ENCODE data around the gene LIMS3. TPM values are rescaled to one million over a fixed set of nuclear protein-coding genes. Genes with fewer than 3 reads are reported as not detected.
"Not testable (repeated sequence)": the region's sequence is repeated elsewhere in the genome, so short reads cannot be mapped to it uniquely, and the experiment has no call there.

Gene LIMS3
- total RNA-seq, 1 donor from 2014 or later, result 9.3 TPM

DNA sequence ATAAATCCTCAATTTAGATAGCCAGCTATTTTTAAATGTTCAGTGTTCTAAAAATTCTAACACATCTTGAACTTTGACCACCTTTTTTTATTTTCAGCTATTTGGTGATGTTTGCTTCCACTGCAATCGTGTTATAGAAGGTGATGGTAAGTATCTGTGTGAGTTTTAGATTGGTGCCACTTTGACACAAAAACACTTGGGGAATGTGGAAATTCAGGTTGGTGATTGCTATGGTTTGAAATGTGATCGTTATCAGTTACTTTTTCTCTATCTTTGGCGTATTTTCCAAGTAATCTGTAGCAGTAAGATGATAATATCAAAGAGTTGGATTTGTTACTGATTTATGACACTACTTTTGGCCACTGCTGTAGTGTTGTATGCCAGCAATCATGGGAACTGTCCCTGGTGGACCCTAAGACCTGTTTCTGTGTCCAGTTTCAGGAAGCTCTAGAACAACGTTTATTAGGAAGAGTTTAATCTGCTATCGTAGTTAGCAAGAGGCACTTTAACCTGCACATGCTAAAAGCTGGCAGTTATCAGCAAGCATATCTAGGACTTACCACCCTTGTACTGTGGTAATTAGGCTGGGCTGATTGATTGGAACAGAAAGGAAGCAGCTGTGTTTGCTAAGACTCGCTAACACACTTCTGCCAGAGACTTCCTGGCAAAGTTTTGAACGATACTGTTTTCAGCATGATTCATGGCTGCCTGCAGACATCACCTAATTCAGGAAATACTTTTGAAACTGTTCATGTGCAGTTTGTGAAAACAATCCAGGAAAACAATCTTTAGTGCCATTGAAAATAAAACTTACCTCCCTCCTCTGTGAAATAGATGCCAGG, 23.3 kb downstream of the LIMS3 start:
- H3K4me3 ChIP-seq (ENCODE audit: low read depth, low read length); DNase-seq (ENCODE audit: low read depth): not testable (repeated sequence)

DNA sequence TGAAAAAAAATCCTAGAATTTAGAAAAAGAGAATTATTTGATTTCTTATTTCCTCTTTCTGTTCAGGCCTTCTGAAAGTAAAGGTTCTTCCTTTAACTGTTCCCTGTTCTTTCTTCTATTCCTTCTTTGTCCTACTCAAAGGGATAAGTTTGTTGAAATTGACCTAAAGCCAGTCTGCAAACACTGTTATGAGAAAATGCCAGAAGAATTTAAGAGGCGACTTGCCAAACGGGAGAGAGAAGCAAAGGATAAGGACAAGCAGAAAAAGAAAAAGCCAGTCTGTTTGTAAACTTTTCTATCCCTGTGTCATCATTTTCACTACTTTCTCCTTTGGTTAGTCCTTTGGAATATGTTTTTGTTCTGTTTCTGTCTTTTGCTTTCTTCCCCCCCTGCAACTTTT, 26.0 kb downstream of the LIMS3 start:
- DNase-seq (ENCODE audit: low read depth); H3K4me3 ChIP-seq (ENCODE audit: low read depth, low read length): not testable (repeated sequence)

DNA sequence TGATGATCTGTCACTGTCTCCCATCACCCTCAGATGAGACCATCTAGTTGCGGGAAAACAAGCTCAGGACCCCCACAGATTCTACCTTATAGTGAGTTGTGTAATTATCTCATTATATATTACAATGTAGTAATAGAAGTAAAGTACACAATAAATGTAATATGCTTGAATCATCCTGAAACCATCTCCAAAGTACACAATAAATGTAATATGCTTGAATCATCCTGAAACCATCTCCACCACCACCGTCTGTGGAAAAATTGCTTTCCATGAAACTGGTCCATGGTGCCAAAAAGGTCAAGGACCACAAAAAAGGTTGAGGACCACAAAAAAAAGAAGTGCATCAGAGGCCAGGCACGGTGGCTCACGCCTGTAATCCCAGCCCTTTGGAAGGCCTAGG, 29.3 kb downstream of the LIMS3 start:
- H3K4me3 ChIP-seq (ENCODE audit: low read depth, low read length); DNase-seq (ENCODE audit: low read depth): not testable (repeated sequence)

DNA sequence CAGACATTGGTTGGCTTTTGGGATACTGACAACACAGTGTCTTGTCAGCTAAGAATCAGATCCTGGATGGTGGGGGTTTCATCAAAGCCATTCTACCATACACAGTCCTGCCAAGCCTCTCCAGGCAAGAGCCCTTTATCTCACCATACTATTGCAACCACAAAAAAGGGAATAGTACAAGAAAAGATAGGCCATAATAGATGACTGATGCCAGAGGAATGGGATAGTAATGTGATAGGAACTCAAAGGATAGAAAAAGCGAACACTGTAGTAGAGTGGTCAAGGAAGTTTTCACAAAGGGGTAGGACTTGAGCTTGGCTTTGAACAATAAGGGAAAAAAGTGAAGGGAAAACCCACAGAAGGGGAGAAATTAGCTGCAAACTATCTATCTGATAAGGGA, 30.7 kb downstream of the LIMS3 start:
- H3K4me3 ChIP-seq (ENCODE audit: low read depth, low read length); DNase-seq (ENCODE audit: low read depth): not testable (repeated sequence)

DNA sequence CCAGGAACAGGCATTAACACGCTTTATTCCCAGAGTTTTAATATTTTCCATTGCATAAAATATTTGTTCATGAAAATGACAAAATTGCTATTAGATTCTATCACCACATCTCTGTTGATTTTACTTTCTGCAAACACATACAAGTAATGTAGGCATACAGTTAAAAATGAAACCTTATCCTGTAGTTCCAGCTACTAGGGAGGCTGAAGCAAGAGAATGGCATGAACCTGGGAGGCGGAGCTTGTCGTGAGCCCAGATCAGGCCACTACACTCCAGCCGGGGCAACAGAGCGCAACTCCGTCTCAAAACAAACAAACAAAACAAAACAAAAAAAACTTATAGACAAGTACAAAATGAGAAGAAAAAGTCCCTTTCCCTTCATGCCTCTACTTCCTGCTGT, 38.0 kb downstream of the LIMS3 start:
- H3K4me3 ChIP-seq (ENCODE audit: low read depth, low read length); DNase-seq (ENCODE audit: low read depth): not testable (repeated sequence)

DNA sequence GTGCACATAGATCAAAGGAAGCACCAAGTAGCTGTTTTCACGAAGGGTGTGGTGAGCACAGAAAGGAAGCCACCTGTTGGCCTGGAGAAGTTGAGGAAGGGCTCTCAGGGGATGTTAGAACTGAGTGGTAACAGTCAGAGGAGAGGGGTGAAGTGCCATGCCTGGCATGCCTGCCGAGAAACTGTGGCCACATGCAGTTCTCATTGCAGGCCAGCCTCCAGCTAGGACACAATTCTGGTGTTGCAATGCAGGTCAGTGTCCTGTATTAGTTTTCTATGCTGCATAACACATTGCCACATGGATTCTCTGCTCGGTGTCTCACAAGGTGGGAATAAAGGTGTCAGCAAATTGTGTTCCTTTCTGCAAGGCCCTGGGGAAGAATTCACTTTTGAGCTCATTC, 46.9 kb downstream of the LIMS3 start:
- H3K4me3 ChIP-seq (ENCODE audit: low read depth, low read length); DNase-seq (ENCODE audit: low read depth): not testable (repeated sequence)

DNA sequence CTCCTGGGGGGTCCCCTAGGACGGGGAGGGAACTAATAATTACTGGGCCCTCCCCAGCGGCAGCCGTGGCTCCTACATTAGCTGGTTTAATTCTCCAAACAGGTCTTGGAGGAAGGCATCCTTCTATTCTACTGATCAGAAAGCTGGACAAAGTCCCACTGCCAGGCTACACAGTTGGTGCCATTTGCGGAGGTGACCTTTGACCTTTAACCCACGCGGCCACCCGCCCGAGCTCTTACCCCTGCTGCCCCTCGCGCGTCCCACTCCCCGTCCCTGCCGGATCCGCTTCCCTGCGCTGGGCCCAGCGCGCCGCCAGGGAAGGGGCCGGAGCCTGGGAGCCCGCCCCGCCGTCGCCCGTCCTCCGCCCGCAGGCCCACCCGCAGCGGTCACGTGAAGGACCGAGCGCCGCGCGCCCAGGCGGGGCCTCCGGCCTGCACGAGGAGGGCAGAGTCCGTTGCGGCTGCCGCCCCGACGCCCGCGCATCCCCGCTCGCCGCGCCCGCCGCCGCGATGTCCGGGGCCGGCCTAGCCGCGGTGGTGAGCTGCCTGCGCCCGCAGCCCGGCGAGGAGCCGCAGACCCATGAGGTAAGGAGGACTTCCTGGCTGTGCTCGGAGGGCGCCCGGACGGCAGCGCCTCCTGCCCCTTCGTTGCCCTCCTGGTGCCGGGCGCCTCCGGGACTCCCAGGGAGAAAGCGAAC, 48.9 kb downstream of the LIMS3 start:
- H3K4me3 ChIP-seq (ENCODE audit: low read depth, low read length); DNase-seq (ENCODE audit: low read depth): not testable (repeated sequence)

DNA sequence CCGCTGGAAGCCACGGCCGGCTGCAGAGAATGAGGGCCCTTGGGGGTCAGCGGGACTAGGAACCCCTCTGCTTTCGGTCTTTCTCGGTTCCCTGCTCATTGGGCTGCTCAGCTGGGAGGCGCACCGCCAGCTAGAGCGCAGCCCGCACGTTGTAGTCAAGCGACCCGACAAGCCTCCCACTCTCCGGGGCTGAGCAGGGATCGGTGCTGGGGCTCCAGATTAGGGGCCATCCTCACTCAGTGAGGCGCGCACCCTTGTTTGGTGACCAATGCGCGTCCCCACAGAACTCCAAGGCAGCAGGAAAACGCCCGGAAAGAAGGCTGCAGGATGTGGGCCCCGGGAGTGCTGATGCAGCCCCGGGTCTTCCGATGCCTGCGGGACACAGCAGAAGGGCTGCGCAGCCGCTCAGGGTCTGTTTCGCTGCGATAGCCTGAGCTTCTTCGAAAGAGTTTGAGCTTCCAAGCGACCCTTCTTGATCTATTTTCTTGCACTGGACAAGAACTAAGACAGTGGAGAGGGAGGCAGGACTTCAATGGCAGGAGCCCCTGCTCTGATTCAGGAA, 49.6 kb downstream of the LIMS3 start:
- H3K4me3 ChIP-seq (ENCODE audit: low read depth, low read length); DNase-seq (ENCODE audit: low read depth): not testable (repeated sequence)

DNA sequence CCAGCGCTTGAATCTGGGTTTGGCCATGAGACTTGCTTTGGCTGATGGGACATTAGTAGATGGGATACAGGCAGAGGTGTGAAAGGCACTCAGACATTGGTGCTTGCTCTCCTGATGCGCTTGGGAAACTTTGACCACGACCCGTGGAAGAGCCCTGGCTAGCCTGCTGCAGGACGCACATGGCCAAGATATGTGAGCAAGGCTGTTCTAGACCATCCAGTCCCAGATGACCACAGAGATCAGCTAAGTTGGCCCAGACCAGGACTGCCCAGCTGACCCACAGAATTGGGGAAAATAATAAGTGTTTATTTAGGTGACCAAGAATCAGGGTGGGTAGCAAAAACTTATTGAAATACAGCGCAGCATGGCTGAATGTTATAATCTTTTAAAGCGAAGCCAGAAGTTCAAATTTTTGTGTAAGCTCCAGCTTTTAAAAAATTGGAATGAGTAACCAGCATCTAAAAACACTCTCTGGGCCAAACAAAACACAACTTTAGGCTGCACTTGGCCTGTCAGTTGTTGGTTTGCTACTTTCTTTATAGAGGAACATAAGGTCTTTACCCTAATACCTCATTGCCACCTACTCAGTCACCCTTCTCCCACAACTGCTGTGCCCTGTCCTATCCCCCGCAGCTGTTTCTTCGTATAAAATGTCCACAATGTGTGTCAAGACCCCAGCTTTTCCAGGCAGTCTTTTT, 51.8 kb downstream of the LIMS3 start:
- not testable (repeated sequence) for DNase-seq (ENCODE audit: low read depth); H3K4me3 ChIP-seq (ENCODE audit: low read depth, low read length)

DNA sequence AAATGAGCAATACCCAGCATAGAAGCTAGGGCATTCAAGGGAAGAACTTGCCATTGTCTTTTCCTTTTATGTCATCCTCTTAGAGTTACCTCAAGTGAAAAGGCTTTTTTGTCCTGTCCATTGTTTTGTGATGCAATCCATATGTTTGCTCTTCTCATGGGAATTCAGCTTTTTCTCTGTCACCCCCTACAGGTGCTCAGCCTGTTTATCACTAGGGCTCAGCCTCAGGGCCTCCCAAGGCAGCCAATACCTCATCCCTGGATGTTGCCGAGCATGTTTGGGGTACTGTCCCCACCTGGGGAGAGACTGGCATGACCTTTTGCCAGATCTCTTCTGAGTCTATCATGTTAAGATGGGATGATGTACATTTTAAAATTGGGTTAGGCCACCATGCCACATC, 65.5 kb downstream of the LIMS3 start:
- not testable (repeated sequence) for DNase-seq (ENCODE audit: low read depth); H3K4me3 ChIP-seq (ENCODE audit: low read depth, low read length)

DNA sequence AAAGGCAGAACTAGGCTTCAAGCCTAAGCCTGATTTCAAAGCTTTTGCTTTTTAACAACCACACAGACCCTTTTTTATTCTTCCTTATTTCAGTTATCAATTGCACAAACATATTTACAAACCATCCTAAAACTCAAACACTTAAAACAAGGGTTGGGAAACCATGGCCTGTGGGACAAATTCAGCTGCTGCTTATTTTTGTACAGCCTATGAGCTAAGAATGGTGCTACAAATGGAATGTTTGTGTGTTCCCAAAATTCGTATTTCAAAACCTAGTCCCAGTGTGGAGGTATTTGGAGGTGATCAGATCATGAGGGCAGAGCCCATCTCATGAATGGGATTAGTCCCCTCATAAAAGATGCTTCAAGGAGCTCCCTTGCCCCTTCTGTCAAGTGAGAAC, 67.0 kb downstream of the LIMS3 start:
- not testable (repeated sequence) for H3K4me3 ChIP-seq (ENCODE audit: low read depth, low read length); DNase-seq (ENCODE audit: low read depth)

DNA sequence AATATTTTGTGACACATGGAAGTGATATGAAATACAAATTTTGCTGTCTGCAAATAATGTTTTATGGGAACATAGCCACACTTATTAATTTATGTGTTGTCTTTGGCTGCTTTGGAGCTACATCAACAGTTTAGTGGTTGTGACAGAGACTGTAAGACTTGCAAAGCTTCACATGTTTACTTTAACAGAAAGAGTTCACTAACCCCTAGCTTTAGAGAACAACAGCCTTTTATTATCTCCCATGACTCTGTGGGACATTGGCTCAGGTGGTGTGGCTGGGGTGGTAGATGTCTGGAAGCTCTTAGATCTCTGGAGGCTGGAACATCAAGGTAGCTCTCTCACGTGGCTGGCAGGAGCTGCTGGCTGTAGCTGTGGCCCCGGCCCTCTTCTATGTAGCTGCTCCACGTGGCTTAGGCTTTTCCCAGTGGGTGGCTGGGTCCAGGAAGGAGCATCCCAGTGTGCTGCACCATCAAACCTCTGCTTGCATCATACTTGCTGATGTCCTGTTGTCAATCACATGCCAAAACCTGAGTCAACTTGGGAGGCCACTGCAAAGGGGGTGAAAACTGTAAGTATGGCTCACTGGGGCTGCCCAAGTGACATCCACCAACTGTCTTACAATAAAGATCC, 67.7 kb downstream of the LIMS3 start:
- DNase-seq (ENCODE audit: low read depth); H3K4me3 ChIP-seq (ENCODE audit: low read depth, low read length): not testable (repeated sequence)

DNA sequence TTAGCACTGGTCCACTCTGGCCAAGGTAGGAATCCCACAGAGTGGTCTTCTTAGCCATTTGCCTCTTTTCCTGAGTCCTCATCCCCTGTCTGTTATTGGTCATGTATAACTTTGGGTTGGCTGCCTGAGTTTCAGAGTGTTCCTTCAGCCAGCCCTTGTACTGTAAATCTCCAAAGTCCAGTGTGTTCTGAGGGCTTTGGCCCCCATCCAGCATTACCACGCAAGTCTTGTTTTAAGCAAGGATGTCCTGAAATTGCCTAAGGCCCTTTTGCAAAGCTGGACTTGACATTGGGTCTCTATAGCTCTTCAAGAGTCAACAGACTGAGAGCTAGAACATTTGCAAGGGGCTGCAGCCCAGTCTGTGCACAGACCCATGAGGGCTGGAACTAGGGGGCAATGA, 68.4 kb downstream of the LIMS3 start:
- DNase-seq (ENCODE audit: low read depth); H3K4me3 ChIP-seq (ENCODE audit: low read depth, low read length): not testable (repeated sequence)

DNA sequence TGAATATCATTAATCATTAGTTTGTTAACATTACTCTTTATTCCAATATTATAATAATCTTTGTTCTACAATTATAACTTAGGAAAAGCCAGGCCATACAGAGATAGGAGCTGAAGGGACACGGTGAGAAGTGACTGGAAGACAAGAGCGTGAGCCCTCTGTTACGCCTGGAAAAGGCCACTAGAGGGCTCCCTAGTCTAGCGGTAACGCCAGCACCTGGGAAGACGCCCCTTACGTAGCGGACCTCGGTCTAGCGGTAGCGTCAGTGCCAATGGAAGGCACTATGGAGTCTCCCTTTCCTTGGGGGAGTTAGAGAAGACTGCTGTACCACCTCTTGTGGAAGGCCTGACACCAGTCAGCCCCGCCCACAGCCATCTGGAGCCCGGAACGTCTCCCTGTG, 71.4 kb downstream of the LIMS3 start:
- not testable (repeated sequence) for DNase-seq (ENCODE audit: low read depth)

DNA sequence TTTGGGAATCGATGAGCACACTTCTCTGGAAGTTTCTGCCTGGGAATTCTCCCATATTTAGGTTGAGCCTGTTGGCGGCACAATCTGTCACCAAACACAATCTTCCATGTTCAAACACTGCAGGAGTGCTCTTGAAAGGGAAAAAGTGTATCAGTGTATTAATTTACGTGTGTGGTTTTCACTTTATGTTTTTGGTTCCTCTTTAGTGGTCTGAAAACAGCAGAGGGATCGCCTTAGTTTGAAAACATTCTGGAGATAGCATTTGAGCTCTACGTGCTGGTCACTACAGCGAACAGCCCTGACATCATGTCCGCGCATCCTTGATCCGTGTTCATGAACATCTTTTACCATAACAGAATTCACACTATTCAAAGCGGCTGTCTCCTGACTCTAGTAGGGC, 73.2 kb downstream of the LIMS3 start:
- H3K4me3 ChIP-seq (ENCODE audit: low read depth, low read length); DNase-seq (ENCODE audit: low read depth): not testable (repeated sequence)

More for the DNA sequence above, 71.4 kb downstream of the LIMS3 start:
- H3K4me3 ChIP-seq (ENCODE audit: low read depth, low read length), result not testable (repeated sequence)

Measured in epithelial cell of proximal tubule (primary cell).